ENCODE data around the gene SMARCA4.
"Not testable (repeated sequence)": the region's sequence is repeated elsewhere in the genome, so short reads cannot be mapped to it uniquely, and the experiment has no call there.

Gene SMARCA4

DNA sequence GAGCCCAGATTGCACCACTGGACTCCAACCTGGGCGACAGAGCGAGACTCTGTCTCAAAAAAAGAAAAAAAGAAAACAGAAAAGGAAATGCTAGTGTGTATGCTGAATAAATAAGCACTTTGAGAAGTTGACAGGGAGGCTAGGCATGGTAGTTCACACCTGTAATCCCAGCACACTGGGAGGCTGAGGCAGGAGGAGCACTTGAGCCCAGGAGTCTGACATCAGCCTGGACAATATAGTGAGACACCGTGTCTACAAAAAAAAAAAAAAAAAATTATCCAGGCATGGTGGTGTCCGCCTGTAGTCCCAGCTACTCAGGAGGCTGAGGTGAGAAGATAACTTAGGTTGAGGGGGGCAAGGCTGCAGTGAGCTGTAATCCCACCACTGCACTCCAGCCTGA is 109.3 kb downstream of the SMARCA4 start:
- no peaks in the 10 kb centered on the region for H3K9me3 Mint-ChIP-seq
- H3K27me3 Mint-ChIP-seq: no peaks in the 10 kb centered on the region
- peaks cover 13% of the 10 kb centered on the region for H3K4me1 Mint-ChIP-seq
- H3K36me3 Mint-ChIP-seq: peaks cover 5% of the 10 kb centered on the region
- no peak overlapping the region for H3K27ac Mint-ChIP-seq
- H3K4me3 Mint-ChIP-seq: no peak overlapping the region

- Mint-ChIP-seq H3K4me3 (no peak overlapping the region), H3K4me1 (peaks cover 14% of the 10 kb centered on the region), H3K27me3 (no peaks in the 10 kb centered on the region), H3K27ac (no peak overlapping the region), H3K36me3 (peaks cover 1% of the 10 kb centered on the region), H3K9me3 (no peaks in the 10 kb centered on the region)
Measured at GRCh38 chr19:11073568-11073967, 112.7 kb downstream of the SMARCA4 start.

GRCh38 chr19:11076792-11077191 is 116.0 kb downstream of the SMARCA4 start:
- not testable (repeated sequence) for H3K27ac Mint-ChIP-seq, H3K27me3 Mint-ChIP-seq, H3K36me3 Mint-ChIP-seq, H3K9me3 Mint-ChIP-seq, H3K4me3 Mint-ChIP-seq
- peaks cover 14% of the 10 kb centered on the region for H3K4me1 Mint-ChIP-seq

DNA sequence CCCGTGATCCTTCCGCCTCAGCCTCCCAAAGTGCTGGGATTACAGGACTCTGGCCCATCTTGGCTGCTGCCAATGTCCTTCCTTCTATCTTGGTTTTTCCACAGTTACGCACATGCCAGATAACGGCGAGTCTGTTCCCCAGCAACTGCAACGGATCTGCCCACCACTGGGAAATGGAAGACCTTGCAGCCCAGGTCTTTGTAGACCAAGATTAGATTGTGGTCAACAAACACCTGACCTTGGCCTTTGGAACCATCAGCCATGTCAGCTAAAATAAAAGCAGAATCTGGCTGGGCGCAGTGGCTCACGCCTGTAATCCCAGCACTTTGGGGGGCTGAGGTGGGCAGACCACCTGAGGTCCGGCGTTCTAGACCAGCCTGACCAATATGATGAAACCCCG is 118.1 kb downstream of the SMARCA4 start:
- Mint-ChIP-seq H3K27me3 (no peaks in the 10 kb centered on the region), H3K4me1 (peaks cover 15% of the 10 kb centered on the region)

GRCh38 chr19:11079999-11080398 is 119.2 kb downstream of the SMARCA4 start:
- no peak overlapping the region for H3K27ac Mint-ChIP-seq
- no peaks in the 10 kb centered on the region for H3K27me3 Mint-ChIP-seq
- no peaks in the 10 kb centered on the region for H3K36me3 Mint-ChIP-seq
- H3K4me1 Mint-ChIP-seq: peaks cover 11% of the 10 kb centered on the region
- no peak overlapping the region for H3K4me3 Mint-ChIP-seq
- no peaks in the 10 kb centered on the region for H3K9me3 Mint-ChIP-seq

More for the DNA sequence above, 118.1 kb downstream of the SMARCA4 start:
- Mint-ChIP-seq H3K9me3 (no peaks in the 10 kb centered on the region), H3K4me3 (no peak overlapping the region), H3K27ac (no peak overlapping the region), H3K36me3 (no peaks in the 10 kb centered on the region)

DNA sequence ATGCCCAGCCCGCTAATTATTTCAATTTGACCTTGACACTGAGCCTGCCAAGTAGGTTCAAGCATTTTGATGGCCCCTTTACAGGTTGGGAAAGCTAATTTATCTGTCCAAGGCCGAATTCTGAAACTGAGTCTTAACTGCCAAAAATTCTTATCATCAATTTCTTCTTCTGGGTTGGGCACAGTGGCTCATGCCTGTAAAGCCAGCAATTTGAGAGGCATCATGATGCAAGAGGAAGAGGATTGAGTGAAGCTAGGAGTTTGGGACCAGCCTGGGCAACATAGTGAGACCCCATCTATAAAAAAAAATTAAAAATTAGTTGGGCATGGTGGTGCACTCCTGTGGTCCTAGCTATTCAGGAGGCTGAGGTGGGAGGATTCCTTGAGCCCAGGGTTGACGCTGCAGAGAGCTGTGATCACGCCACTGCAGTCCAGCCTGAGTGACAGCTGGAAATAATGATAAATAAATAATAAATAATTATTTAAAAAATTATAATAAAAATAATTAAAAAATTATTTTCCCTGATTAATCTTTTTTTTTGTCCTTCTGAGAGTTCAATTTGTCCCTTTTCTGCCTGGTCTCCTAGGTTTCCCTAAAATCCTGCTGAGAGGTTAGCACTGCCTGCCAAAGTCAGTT is 127.2 kb downstream of the SMARCA4 start:
- Mint-ChIP-seq H3K27me3 (no peaks in the 10 kb centered on the region), H3K36me3 (no peaks in the 10 kb centered on the region), H3K4me1 (peaks cover 40% of the 10 kb centered on the region), H3K4me3 (no peak overlapping the region), H3K27ac (no peak overlapping the region), H3K9me3 (no peaks in the 10 kb centered on the region)

GRCh38 chr19:11088506-11089253 is 127.8 kb downstream of the SMARCA4 start:
- peaks cover 45% of the 10 kb centered on the region for H3K4me1 Mint-ChIP-seq
- H3K27me3 Mint-ChIP-seq: no peaks in the 10 kb centered on the region
- H3K9me3 Mint-ChIP-seq: no peaks in the 10 kb centered on the region
- H3K27ac Mint-ChIP-seq: peak overlapping the region; percentile 95
- H3K36me3 Mint-ChIP-seq: no peaks in the 10 kb centered on the region
- peak overlapping the region; percentile 93 for H3K4me3 Mint-ChIP-seq

GRCh38 chr19:11089254-11090013 is 128.6 kb downstream of the SMARCA4 start, which contains the start of gene LDLR:
TSS of gene LDLR (plus strand) at chr19:11089463. CDS start at chr19:11089549, 86 bp downstream.
- peak within 1 kb of the TSS; percentile 93 for H3K4me3 Mint-ChIP-seq
- peaks cover 43% of the 10 kb centered on the region for H3K4me1 Mint-ChIP-seq
- H3K9me3 Mint-ChIP-seq: no peaks in the 10 kb centered on the region
- H3K27ac Mint-ChIP-seq: peak within 1 kb of the TSS; percentile 95
- H3K36me3 Mint-ChIP-seq: no peaks in the 10 kb centered on the region
- no peaks in the 10 kb centered on the region for H3K27me3 Mint-ChIP-seq

GRCh38 chr19:11090014-11090263 is 129.1 kb downstream of the SMARCA4 start:
- peak overlapping the region; percentile 95 for H3K27ac Mint-ChIP-seq
- not testable (repeated sequence) for H3K9me3 Mint-ChIP-seq, H3K36me3 Mint-ChIP-seq, H3K27me3 Mint-ChIP-seq
- H3K4me3 Mint-ChIP-seq: peak overlapping the region; percentile 93
- H3K4me1 Mint-ChIP-seq: peaks cover 46% of the 10 kb centered on the region

DNA sequence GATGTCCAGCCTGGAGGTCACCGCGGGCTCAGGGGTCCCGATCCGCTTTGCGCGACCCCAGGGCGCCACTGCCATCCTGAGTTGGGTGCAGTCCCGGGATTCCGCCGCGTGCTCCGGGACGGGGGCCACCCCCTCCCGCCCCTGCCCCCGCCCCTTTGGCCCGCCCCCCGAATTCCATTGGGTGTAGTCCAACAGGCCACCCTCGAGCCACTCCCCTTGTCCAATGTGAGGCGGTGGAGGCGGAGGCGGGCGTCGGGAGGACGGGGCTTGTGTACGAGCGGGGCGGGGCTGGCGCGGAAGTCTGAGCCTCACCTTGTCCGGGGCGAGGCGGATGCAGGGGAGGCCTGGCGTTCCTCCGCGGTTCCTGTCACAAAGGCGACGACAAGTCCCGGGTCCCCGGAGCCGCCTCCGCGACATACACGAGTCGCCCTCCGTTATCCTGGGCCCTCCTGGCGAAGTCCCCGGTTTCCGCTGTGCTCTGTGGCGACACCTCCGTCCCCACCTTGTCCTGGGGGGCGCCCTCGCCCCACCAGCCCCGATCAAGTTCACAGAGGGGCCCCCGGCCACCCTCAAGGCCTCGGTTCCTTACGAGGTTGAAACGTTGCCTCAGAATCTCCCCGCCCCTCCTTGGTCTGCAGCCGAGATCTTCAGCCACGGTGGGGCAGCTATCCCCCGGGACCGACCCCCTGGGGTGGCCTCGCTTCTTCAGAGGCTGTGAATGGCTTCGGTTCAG is 129.6 kb downstream of the SMARCA4 start:
- Mint-ChIP-seq H3K36me3 (peaks cover 2% of the 10 kb centered on the region), H3K4me3 (peak overlapping the region; percentile 93), H3K27me3 (no peaks in the 10 kb centered on the region), H3K4me1 (peaks cover 47% of the 10 kb centered on the region), H3K9me3 (no peaks in the 10 kb centered on the region), H3K27ac (peak overlapping the region; percentile 89)

- H3K4me1 Mint-ChIP-seq: peaks cover 53% of the 10 kb centered on the region
- H3K9me3 Mint-ChIP-seq: peaks cover under 1% of the 10 kb centered on the region
- H3K4me3 Mint-ChIP-seq: peak overlapping the region; percentile 93
- peak overlapping the region; percentile 89 for H3K27ac Mint-ChIP-seq
- H3K27me3 Mint-ChIP-seq: no peaks in the 10 kb centered on the region
- H3K36me3 Mint-ChIP-seq: peaks cover 2% of the 10 kb centered on the region
Measured at GRCh38 chr19:11090997-11091702, 130.3 kb downstream of the SMARCA4 start.

DNA sequence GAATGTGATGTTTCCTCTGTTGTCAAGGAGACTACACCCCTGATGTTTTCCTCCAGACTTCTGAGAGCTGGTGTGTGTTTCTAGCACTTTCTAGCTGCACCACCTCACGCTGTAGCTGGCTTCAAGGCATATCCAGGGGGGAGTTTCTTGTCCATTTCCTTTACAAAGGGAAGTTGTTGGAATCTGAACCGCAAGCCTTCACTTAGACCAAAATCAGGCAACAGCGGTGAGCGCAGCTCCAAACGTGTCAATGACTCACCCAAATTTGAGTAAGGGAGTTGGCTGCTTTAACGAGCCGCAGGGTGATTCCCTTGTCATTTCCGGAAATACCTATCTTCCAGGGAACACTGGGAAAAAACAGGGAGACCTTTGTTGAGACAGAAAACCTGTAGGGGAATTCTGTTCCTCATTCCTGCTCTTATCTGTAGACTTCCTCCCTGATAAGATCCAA is 130.9 kb downstream of the SMARCA4 start:
- H3K4me1 Mint-ChIP-seq: peaks cover 59% of the 10 kb centered on the region
- H3K27ac Mint-ChIP-seq: peak overlapping the region; percentile 89
- peak overlapping the region; percentile 93 for H3K4me3 Mint-ChIP-seq
- no peaks in the 10 kb centered on the region for H3K27me3 Mint-ChIP-seq
- H3K9me3 Mint-ChIP-seq: peaks cover 5% of the 10 kb centered on the region
- H3K36me3 Mint-ChIP-seq: peaks cover 8% of the 10 kb centered on the region

DNA sequence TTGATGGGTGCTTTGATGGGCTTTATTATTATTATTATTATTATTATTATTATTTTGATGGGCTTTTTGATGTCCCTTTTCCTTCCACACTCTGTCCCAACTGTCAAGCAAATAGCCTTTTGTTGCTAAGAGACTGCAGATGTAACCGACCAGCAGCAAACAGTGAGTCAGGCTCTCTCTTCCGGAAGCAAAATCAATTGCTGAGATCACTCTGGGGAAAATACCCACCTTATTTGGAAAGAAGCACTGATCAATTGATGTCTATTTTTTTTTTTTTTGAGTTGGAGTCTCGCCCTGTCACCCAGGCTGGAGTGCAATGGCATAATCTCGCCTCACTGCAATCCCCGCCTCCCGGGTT is 131.3 kb downstream of the SMARCA4 start:
- Mint-ChIP-seq H3K4me1 (peaks cover 61% of the 10 kb centered on the region), H3K9me3 (peaks cover 5% of the 10 kb centered on the region), H3K4me3 (peak overlapping the region; percentile 93), H3K27me3 (no peaks in the 10 kb centered on the region), H3K36me3 (peaks cover 8% of the 10 kb centered on the region), H3K27ac (peak overlapping the region; percentile 91)

- H3K27ac Mint-ChIP-seq: peak overlapping the region; percentile 17
- H3K9me3 Mint-ChIP-seq: peaks cover 5% of the 10 kb centered on the region
- peaks cover 60% of the 10 kb centered on the region for H3K4me1 Mint-ChIP-seq
Measured at GRCh38 chr19:11093689-11094238, 132.9 kb downstream of the SMARCA4 start.

DNA sequence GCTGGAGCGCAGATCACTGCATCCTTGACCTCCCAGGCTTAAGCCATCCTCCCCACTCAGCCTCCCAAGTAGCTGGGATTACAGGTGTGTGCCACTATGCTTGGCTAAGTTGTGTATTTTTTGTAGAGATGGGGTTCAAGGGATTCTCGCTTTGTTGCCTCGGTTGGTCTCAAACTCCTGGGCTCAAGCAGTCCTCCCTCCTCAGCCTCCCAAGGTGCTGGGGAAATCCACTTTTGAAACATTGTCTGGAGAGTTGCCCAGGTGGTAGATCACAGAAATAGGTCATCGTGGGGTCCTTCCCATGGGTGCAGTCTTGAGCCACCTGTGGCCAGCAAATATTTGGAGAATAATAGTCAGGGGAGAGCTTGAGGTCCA is 133.7 kb downstream of the SMARCA4 start:
- H3K36me3 Mint-ChIP-seq: peaks cover 12% of the 10 kb centered on the region

More at GRCh38 chr19:11093689-11094238, 132.9 kb downstream of the SMARCA4 start:
- Mint-ChIP-seq H3K36me3 (peaks cover 10% of the 10 kb centered on the region), H3K27me3 (no peaks in the 10 kb centered on the region), H3K4me3 (peak overlapping the region; percentile 88)

More for the DNA sequence above, 133.7 kb downstream of the SMARCA4 start:
- Mint-ChIP-seq H3K4me3 (peak overlapping the region; percentile 88), H3K4me1 (peaks cover 58% of the 10 kb centered on the region), H3K27ac (peak overlapping the region; percentile 90), H3K9me3 (peaks cover 5% of the 10 kb centered on the region), H3K27me3 (no peaks in the 10 kb centered on the region)

Measured in activated naive CD4-positive, alpha-beta T cell treated with anti-CD3 and anti-CD28 coated beads, Interleukin-2, amount 50 U/mL, for 24 hours (primary cell).